Smooth muscle cell (in vitro differentiated cells): ENCODE measurements around the gene SH3RF3. TPM values are rescaled to one million over a fixed set of nuclear protein-coding genes. Genes with fewer than 3 reads are reported as not detected.
A peak's percentile ranks its signal among the peaks of the same experiment; 100 is the strongest.

ENCODE experiments used
- DNase-seq: peaks from one replicate; lab custom pipeline; 2025; ENCODE audit not compliant: unreplicated experiment; lab: John Stamatoyannopoulos, UW
- H2AFZ ChIP-seq: fragments of 200-600 bp; sonication (generic); 2 replicates; pipeline ENCODE4 v1.6.0; 2016; ENCODE audit warnings: antibody characterized with exemption, low read depth, mild to moderate bottlenecking
- H3F3A ChIP-seq: fragments of 200-600 bp; sonication (generic); 2 replicates; pipeline ENCODE4 v1.6.0; 2017; ENCODE audit warnings: antibody characterized with exemption, low read depth
- H3K27ac ChIP-seq: fragments of 200-600 bp; sonication (generic); 2 replicates; pipeline ENCODE4 v1.5.1; 2016; ENCODE audit warnings: low read depth, mild to moderate bottlenecking
- H3K27me3 ChIP-seq: fragments of 200-600 bp; sonication (generic); 2 replicates; pipeline ENCODE4 v1.6.1; 2016; ENCODE audit warnings: low read depth, mild to moderate bottlenecking
- H3K36me3 ChIP-seq: fragments of 200-600 bp; sonication (generic); 2 replicates; pipeline ENCODE4 v1.5.1; 2016; ENCODE audit warnings: low read depth
- H3K4me1 ChIP-seq: fragments of 200-600 bp; sonication (generic); 2 replicates; pipeline ENCODE4 v1.5.1; 2016; ENCODE audit warnings: low read depth
- H3K4me2 ChIP-seq: fragments of 200-600 bp; sonication (generic); 2 replicates; pipeline ENCODE4 v1.6.0; 2016; ENCODE audit warnings: mild to moderate bottlenecking
- H3K4me3 ChIP-seq: fragments of 200-600 bp; sonication (generic); 2 replicates; pipeline ENCODE4 v1.5.1; 2016; ENCODE audit warnings: mild to moderate bottlenecking
- H3K79me2 ChIP-seq: fragments of 200-600 bp; sonication (generic); 2 replicates; pipeline ENCODE4 v1.6.0; 2016; ENCODE audit warnings: low read depth, mild to moderate bottlenecking
- H3K9ac ChIP-seq: fragments of 200-600 bp; sonication (generic); 2 replicates; pipeline ENCODE4 v1.6.0; 2016; ENCODE audit warnings: low read depth
- H3K9me3 ChIP-seq: fragments of 200-600 bp; sonication (generic); replicated peaks from 2 replicates; pipeline ENCODE4 v1.5.1; 2016; ENCODE audit warnings: low read depth
- H4K20me1 ChIP-seq: fragments of 200-600 bp; sonication (generic); 2 replicates; pipeline ENCODE4 v1.6.0; 2016; ENCODE audit warnings: low read depth
- CTCF ChIP-seq: fragments of 200-600 bp; sonication (generic); IDR thresholded peaks from 2 replicates; pipeline ENCODE4 v1.5.1; 2017; ENCODE audit warnings: borderline replicate concordance, mild to moderate bottlenecking, antibody characterized with exemption; ENCODE audit not compliant: insufficient read depth, poor library complexity, severe bottlenecking
- WGBS: methylation state at CpG from one replicate; pipeline ENCODE4 v1.1.7; 2016; ENCODE audit warnings: low lambda C conversion rate; 5-methylcytosine and 5-hydroxymethylcytosine counted together
- polyA plus RNA-seq: library from polyadenylated mRNA; unstranded; fragments of >200 nt; fragmentation: Nextera tagmentation; extraction: Ambion mirVana; gene quantifications from 2 replicates; pipeline ENCODE4 v1.2.1, GENCODE V29; 2016
- total RNA-seq: library from RNA; depleted of rRNA; stranded (reverse); fragments of >200 nt; gene quantifications from 2 replicates; pipeline ENCODE4 v1.2.3, GENCODE V29; 2014

SH3RF3 gene
- total and polyA plus RNA-seq, 2 experiments from 2014 or later: 6.6 to 11.8 TPM

- Histone ChIP-seq H3K27ac (peak overlapping the region; percentile 23), H3K36me3 (no peaks in the 10 kb centered on the region), H2AFZ (no peak overlapping the region), H3K4me3 (no peak overlapping the region), H3K9me3 (no peaks in the 10 kb centered on the region), H3K27me3 (no peaks in the 10 kb centered on the region), H3K4me1 (no peaks in the 10 kb centered on the region), H3F3A (no peaks in the 10 kb centered on the region), H3K9ac (no peak overlapping the region), H3K79me2 (peaks cover 38% of the 10 kb centered on the region), H4K20me1 (peaks cover 57% of the 10 kb centered on the region), H3K4me2 (peak overlapping the region; percentile 46)
- 35% methylated on average over 15 of the region's 15 CpGs for WGBS
- TF ChIP-seq CTCF: no peak
- no peak for DNase-seq
Measured at GRCh38 chr2:109279243-109279860, 150.3 kb downstream of the SH3RF3 start.

- Histone ChIP-seq H3K4me3 (no peak overlapping the region), H3F3A (no peaks in the 10 kb centered on the region), H3K9ac (no peak overlapping the region), H3K4me1 (no peaks in the 10 kb centered on the region), H3K4me2 (no peak overlapping the region), H3K9me3 (no peaks in the 10 kb centered on the region), H3K27me3 (no peaks in the 10 kb centered on the region), H3K79me2 (peaks cover 34% of the 10 kb centered on the region), H3K36me3 (no peaks in the 10 kb centered on the region), H3K27ac (no peak overlapping the region), H4K20me1 (peaks cover 60% of the 10 kb centered on the region), H2AFZ (no peak overlapping the region)
- no peak for DNase-seq
- WGBS: 89% methylated on average over 7 of the region's 7 CpGs
- no peak for TF ChIP-seq CTCF
Measured at GRCh38 chr2:109280804-109281203, 151.8 kb downstream of the SH3RF3 start.

- no peaks in the 10 kb centered on the region for H3K36me3 ChIP-seq
- no peak overlapping the region for H3K9ac ChIP-seq
- H3K27ac ChIP-seq: no peak overlapping the region
- H2AFZ ChIP-seq: no peak overlapping the region
- no peak for TF ChIP-seq CTCF
- peaks cover 30% of the 10 kb centered on the region for H3K79me2 ChIP-seq
- no peaks in the 10 kb centered on the region for H3K27me3 ChIP-seq
- no peak overlapping the region for H3K4me3 ChIP-seq
- WGBS: 97% methylated on average over 12 of the region's 12 CpGs
- H4K20me1 ChIP-seq: peaks cover 66% of the 10 kb centered on the region
- no peaks in the 10 kb centered on the region for H3F3A ChIP-seq
- DNase-seq: no peak
- no peaks in the 10 kb centered on the region for H3K4me1 ChIP-seq
- no peaks in the 10 kb centered on the region for H3K9me3 ChIP-seq
- no peak overlapping the region for H3K4me2 ChIP-seq
Measured at GRCh38 chr2:109282360-109282759, 153.4 kb downstream of the SH3RF3 start.

GRCh38 chr2:109282865-109283264, 153.9 kb downstream of the SH3RF3 start:
- 98% methylated on average over 4 of the region's 4 CpGs for WGBS
- H3K9me3 ChIP-seq: no peaks in the 10 kb centered on the region
- no peak overlapping the region for H3K4me3 ChIP-seq
- DNase-seq: no peak
- no peaks in the 10 kb centered on the region for H3K27me3 ChIP-seq
- no peaks in the 10 kb centered on the region for H3F3A ChIP-seq
- H3K4me1 ChIP-seq: no peaks in the 10 kb centered on the region
- H4K20me1 ChIP-seq: peaks cover 71% of the 10 kb centered on the region
- no peak overlapping the region for H2AFZ ChIP-seq
- H3K4me2 ChIP-seq: no peak overlapping the region
- no peaks in the 10 kb centered on the region for H3K36me3 ChIP-seq
- H3K27ac ChIP-seq: no peak overlapping the region
- no peak for TF ChIP-seq CTCF
- no peak overlapping the region for H3K9ac ChIP-seq
- peaks cover 33% of the 10 kb centered on the region for H3K79me2 ChIP-seq
